PFSK-1 (cell line): Measurements from ENCODE around the gene RTP2.

Source experiments
- FOXP2 ChIP-seq: optimal IDR thresholded peaks from 2 replicates; pipeline ENCODE3; 2011; ENCODE audit warnings: borderline replicate concordance, control low read depth, inconsistent platforms; ENCODE audit not compliant: insufficient read depth; ENCODE audit errors: extremely low read length, extremely low read depth
- POLR2AphosphoS5 ChIP-seq: IDR thresholded peaks from 2 replicates; pipeline ENCODE4 v1.6.1; 2012; ENCODE audit warnings: low read depth, mild to moderate bottlenecking, control low read depth, low read length, moderate library complexity
- SIN3A ChIP-seq: IDR thresholded peaks from 2 replicates; pipeline ENCODE4 v1.6.1; 2012; ENCODE audit warnings: mild to moderate bottlenecking, low read length, moderate library complexity, borderline replicate concordance; ENCODE audit not compliant: insufficient read depth
- TAF1 ChIP-seq: IDR thresholded peaks from 2 replicates; pipeline ENCODE4 v1.6.1; 2012; ENCODE audit warnings: low read length, control low read depth, borderline replicate concordance; ENCODE audit not compliant: insufficient read depth
- TF ChIP-seq, protein P1 (sequence below), 2 experiments: IDR thresholded peaks; 2 replicates each; pipeline versions ENCODE4 v1.6.1 to v1.8.0; 2011 to 2012; ENCODE audit warnings: low read depth in 2 of 2, low read length in 2 of 2, control low read depth in 1 of 2, inconsistent platforms in 1 of 2, mild to moderate bottlenecking in 1 of 2, moderate library complexity in 1 of 2; ENCODE audit not compliant: insufficient read depth in 1 of 2

Gene RTP2

GRCh38 chr3:187744169-187745151 lies 42.1 kb upstream of the RTP2 start:
- no peak for TF ChIP-seq SIN3A
- TF ChIP-seq POLR2AphosphoS5: no peak
- no peak for TF ChIP-seq TAF1
- TF ChIP-seq, protein P1, sequence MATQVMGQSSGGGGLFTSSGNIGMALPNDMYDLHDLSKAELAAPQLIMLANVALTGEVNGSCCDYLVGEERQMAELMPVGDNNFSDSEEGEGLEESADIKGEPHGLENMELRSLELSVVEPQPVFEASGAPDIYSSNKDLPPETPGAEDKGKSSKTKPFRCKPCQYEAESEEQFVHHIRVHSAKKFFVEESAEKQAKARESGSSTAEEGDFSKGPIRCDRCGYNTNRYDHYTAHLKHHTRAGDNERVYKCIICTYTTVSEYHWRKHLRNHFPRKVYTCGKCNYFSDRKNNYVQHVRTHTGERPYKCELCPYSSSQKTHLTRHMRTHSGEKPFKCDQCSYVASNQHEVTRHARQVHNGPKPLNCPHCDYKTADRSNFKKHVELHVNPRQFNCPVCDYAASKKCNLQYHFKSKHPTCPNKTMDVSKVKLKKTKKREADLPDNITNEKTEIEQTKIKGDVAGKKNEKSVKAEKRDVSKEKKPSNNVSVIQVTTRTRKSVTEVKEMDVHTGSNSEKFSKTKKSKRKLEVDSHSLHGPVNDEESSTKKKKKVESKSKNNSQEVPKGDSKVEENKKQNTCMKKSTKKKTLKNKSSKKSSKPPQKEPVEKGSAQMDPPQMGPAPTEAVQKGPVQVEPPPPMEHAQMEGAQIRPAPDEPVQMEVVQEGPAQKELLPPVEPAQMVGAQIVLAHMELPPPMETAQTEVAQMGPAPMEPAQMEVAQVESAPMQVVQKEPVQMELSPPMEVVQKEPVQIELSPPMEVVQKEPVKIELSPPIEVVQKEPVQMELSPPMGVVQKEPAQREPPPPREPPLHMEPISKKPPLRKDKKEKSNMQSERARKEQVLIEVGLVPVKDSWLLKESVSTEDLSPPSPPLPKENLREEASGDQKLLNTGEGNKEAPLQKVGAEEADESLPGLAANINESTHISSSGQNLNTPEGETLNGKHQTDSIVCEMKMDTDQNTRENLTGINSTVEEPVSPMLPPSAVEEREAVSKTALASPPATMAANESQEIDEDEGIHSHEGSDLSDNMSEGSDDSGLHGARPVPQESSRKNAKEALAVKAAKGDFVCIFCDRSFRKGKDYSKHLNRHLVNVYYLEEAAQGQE (IDR thresholded peaks at IDR 0.05; ENCODE audit: insufficient read depth in 1 of 2, low read depth in 2 of 2, low read length in 2 of 2): no peak
- no peak for TF ChIP-seq FOXP2

DNA sequence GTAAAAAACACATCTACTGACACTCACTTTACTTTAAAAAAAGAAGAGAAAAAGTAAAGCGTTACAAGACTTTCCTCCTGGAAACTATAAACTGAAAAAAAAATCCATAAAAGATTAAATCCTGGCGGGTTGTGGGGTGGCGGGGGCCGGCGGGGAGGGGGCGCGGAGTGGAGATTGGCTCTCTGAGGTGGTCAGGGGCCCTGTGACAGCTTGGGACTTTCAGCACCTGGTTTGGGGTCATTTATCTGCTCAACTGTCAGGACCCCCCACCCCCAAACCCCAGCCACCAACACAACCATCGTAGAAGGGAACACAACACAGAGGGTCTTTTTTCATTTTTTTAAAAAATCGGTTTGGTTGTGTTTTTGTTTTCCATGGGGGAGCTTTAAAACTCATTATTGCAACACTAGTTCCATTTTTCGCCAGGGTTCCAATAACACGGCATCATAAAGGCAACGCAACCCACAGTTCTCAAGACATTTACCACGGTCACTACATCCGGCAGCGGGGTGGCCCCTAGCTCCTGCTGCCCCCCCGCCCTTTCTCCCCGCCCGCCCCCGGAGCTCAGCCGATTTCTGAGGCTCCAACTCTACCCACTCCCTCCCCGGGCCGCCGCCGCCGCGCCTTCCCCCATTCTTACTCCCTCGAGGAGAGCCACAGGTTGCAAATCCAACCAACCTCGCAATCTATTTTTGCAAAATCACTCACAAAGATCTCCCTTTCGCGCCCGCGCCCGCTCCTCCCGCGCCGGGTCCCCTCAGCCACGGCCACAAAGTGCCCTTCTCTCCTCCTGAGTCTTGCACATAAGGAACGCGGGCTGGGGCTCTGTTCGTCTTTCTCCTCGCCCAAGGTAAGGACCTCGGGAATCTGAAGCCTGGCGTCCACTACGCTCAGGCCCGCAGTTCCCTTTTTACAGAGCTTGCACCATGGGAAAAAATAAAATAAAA lies 41.1 kb upstream of the RTP2 start:
- TF ChIP-seq, protein P1 (IDR thresholded peaks at IDR 0.05; ENCODE audit: insufficient read depth in 1 of 2, low read depth in 2 of 2, low read length in 2 of 2): no peak
- no peak for TF ChIP-seq POLR2AphosphoS5
- TF ChIP-seq SIN3A: no peak
- TF ChIP-seq FOXP2: no peak
- TF ChIP-seq TAF1: no peak

GRCh38 chr3:187742351-187743171 lies 40.2 kb upstream of the RTP2 start:
- TF ChIP-seq FOXP2 (no peak), SIN3A (no peak), POLR2AphosphoS5 (no peak), TAF1 (no peak)
- TF ChIP-seq, protein P1 (IDR thresholded peaks at IDR 0.05; ENCODE audit: insufficient read depth in 1 of 2, low read depth in 2 of 2, low read length in 2 of 2): no peak

GRCh38 chr3:187741403-187742350 lies 39.3 kb upstream of the RTP2 start:
- TF ChIP-seq POLR2AphosphoS5 (no peak), TAF1 (no peak), FOXP2 (no peak), SIN3A (no peak)
- TF ChIP-seq, protein P1 (IDR thresholded peaks at IDR 0.05; ENCODE audit: insufficient read depth in 1 of 2, low read depth in 2 of 2, low read length in 2 of 2): no peak
